Lower lobe of right lung (tissue), 2 donors: ENCODE measurements around the gene ISCU. TPM values are rescaled to one million over a fixed set of nuclear protein-coding genes. Genes with fewer than 3 reads are reported as not detected.

Experiments used
- ATAC-seq, 2 donors: fragments of 200-7000 bp; cut with Tn5 transposase; one replicate each; pipeline ENCODE4 v1.9.1; 2020 to 2022; ENCODE audit warnings: mild to moderate bottlenecking in 2 of 2, moderate library complexity in 2 of 2
- DNase-seq: peaks from one replicate; pipeline ENCODE4 v3.0.0-alpha.2; 2020
- H3K27ac ChIP-seq: fragments of 200-600 bp; one replicate; pipeline ENCODE4 v1.8.0; 2022
- H3K27me3 ChIP-seq: fragments of 200-600 bp; one replicate; pipeline ENCODE4 v1.8.0; 2022; ENCODE audit warnings: low read depth
- H3K36me3 ChIP-seq: fragments of 200-600 bp; one replicate; pipeline ENCODE4 v1.8.0; 2022; ENCODE audit warnings: mild to moderate bottlenecking
- H3K4me1 ChIP-seq: fragments of 200-600 bp; one replicate; pipeline ENCODE4 v1.8.0; 2022
- H3K4me3 ChIP-seq: fragments of 200-600 bp; one replicate; pipeline ENCODE4 v1.8.0; 2022; ENCODE audit warnings: mild to moderate bottlenecking
- H3K9me3 ChIP-seq: fragments of 200-600 bp; one replicate; pipeline ENCODE4 v1.8.0; 2022
- intact Hi-C: fragments of 100-400 bp; cut with DNase I; formaldehyde crosslinking; loops from one replicate; pipeline ENCODE4 v1.11.0; 2022
- total RNA-seq: library from RNA; stranded (reverse); fragmentation: NEBNext Ultra II Directional; extraction: Animal tissue kit (Norgen Biotek cat#: 25700); gene quantifications from one replicate; pipeline ENCODE4 v1.2.1, GENCODE V29; 2021
- TF ChIP-seq, protein P1 (sequence below): fragments of 200-600 bp; IDR thresholded peaks from one replicate; pipeline ENCODE4 v1.8.0; 2022; ENCODE audit warnings: antibody characterized with exemption, mild to moderate bottlenecking
- donor health status: DM: no; HTN: yes; CAD: no; lungs with severe emphysema.

Gene ISCU
- total RNA-seq, 1 donor from 2014 or later = 133 TPM

DNA sequence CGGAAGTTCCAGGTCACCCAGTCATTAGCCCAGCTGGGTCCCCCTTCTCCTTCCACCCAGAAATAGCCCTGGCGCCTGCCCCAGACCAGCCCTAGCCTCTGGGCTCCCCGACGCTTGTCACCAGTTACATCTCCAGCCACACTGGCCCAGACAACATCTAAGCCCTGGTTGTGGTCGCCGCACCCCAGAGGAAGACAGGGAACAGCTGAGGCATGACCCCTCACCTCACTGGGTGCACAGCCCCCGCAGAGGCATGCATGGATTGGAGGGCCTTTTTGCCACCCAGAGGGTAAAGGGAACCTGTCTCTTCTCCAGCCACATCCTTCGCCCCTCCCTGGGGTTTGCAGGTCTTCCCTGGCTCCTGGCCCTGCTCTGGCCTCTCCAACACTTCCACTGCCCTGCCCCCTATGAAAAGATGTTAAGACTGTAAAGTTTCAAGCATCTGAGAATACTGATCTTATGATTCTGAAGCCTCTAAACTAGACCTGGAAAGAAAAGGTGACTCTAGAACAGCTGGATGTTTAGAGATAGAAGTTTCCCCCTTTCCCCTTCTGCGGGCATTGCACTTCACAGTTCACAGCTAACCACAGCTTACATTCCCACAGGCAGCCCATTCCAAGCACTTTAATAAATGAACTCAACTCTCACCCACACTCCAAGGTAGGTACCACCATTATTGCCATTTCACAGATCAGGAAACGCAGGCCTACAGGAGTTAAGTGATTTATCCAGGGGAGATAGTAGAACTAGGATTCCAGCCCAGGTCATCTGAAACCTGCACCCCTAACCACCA, 20.8 kb downstream of the ISCU start:
- H3K36me3 ChIP-seq = no peaks in the 10 kb centered on the region
- TF ChIP-seq, protein P1, sequence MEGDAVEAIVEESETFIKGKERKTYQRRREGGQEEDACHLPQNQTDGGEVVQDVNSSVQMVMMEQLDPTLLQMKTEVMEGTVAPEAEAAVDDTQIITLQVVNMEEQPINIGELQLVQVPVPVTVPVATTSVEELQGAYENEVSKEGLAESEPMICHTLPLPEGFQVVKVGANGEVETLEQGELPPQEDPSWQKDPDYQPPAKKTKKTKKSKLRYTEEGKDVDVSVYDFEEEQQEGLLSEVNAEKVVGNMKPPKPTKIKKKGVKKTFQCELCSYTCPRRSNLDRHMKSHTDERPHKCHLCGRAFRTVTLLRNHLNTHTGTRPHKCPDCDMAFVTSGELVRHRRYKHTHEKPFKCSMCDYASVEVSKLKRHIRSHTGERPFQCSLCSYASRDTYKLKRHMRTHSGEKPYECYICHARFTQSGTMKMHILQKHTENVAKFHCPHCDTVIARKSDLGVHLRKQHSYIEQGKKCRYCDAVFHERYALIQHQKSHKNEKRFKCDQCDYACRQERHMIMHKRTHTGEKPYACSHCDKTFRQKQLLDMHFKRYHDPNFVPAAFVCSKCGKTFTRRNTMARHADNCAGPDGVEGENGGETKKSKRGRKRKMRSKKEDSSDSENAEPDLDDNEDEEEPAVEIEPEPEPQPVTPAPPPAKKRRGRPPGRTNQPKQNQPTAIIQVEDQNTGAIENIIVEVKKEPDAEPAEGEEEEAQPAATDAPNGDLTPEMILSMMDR = no peak
- no peak overlapping the region for H3K27ac ChIP-seq
- DNase-seq (no peak), ATAC-seq (no peak)
- intact Hi-C loops = no loop called here
- no peak overlapping the region for H3K4me3 ChIP-seq
- H3K4me1 ChIP-seq = peaks cover 6% of the 10 kb centered on the region
- no peaks in the 10 kb centered on the region for H3K9me3 ChIP-seq
- H3K27me3 ChIP-seq = no peaks in the 10 kb centered on the region

DNA sequence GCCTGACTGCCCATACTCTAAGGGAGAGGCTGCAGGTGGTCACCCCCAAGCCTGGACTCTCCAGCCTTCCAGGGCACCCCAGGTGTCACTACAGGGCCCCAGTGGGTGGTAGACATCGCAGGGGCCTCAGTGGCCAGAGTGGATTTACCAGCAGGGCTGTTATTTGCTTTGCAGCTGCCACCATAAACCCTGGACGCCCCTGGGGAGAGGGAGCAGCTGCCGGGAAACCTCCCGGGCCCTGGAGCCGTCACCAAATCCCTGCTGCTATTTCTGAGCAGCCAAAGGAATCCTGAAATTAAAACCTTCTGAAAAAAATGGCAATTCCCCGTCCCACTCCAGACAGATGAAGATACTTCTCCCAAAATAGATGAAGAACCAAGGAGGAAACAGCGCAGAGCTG, 21.6 kb downstream of the ISCU start:
- intact Hi-C loops = no loop called here
- Histone ChIP-seq H3K27ac (no peak overlapping the region), H3K27me3 (no peaks in the 10 kb centered on the region)

DNA sequence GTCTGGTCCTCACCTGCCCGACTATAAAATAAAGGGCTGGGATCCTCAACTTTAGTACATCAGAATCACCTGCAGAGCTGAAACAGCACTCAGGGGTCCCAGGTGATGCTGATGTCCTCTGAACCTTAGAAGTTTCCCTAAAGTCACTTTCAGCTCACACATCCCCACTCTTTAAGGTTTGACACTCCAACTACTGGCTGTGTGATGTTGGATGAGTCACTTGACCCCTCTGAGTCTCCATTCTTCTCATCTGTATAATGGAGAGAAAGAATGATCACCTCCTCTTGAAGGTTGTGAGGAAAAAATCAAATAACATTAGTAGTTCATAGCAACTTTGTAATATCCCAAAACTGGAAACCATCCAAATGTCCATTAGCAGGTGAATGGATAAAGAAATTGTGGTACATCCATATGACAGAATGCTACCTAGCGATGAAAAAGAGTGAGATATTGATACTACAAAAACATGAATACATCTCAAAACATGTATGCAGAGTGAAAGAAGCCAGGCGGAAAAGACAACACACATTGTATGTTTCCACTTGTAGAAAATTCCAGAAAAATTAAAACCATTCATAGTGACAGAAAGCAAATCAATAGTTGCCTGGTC, 22.2 kb downstream of the ISCU start:
- intact Hi-C loops = no loop called here
- Histone ChIP-seq H3K27ac (no peak overlapping the region), H3K4me1 (peaks cover 6% of the 10 kb centered on the region), H3K9me3 (no peaks in the 10 kb centered on the region), H3K4me3 (no peak overlapping the region), H3K36me3 (no peaks in the 10 kb centered on the region), H3K27me3 (no peaks in the 10 kb centered on the region)
- no peak for ATAC-seq
- DNase-seq = no peak
- TF ChIP-seq, protein P1 = no peak

More for the DNA sequence above, 21.6 kb downstream of the ISCU start:
- ATAC-seq = peak in 1 of 2 donors; percentile 17
- H3K36me3 ChIP-seq = no peaks in the 10 kb centered on the region
- H3K9me3 ChIP-seq = no peaks in the 10 kb centered on the region
- TF ChIP-seq, protein P1 = no peak
- peaks cover 6% of the 10 kb centered on the region for H3K4me1 ChIP-seq
- no peak overlapping the region for H3K4me3 ChIP-seq
- DNase-seq = no peak

DNA sequence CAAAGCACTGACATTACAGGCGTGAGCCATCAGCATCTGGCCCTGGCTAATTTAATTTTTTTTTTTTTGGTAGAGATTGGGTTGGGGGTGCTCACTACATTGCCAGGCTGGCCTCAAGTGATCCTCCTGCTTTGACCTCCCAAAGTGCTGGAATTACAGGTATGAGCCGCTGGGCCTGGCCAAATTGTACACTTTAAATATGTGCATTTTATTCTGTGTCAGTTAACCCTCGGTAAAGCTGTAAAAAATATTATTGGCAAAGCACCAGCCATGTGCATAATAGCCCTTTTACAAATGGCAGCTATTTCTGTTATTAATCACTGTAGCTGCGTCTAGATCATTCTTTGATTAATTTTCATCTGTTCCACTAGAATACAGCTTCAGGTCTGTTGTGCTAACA, 23.5 kb downstream of the ISCU start:
- Histone ChIP-seq H3K36me3 (no peaks in the 10 kb centered on the region), H3K27me3 (no peaks in the 10 kb centered on the region), H3K4me1 (peaks cover 4% of the 10 kb centered on the region), H3K9me3 (no peaks in the 10 kb centered on the region), H3K4me3 (no peak overlapping the region), H3K27ac (no peak overlapping the region)
- intact Hi-C loops = no loop called here
- DNase-seq (no peak), ATAC-seq (no peak)
- TF ChIP-seq, protein P1 = no peak

DNA sequence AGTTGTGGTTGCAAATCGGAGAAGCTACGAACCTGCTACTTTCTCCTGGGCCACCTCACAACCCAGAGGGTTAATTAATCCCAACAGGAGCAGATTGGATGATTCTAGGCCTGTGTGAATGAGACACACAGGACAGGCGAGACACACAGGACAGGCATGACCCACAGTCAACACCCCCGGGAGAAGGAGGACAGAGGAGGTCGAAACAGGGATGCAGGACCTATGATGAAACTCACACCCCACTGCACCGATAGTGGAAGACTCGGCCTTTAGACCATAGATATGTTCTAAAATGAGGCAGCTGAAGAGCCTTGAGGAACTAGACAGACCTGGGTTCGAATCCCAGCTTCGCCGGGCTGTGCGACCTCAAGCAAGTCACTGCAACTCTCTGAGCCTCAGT, 23.9 kb downstream of the ISCU start:
- intact Hi-C loops = no loop called here
- TF ChIP-seq, protein P1 = no peak
- no peaks in the 10 kb centered on the region for H3K4me1 ChIP-seq
- H3K9me3 ChIP-seq = no peaks in the 10 kb centered on the region
- ATAC-seq = no peak
- H3K4me3 ChIP-seq = no peak overlapping the region
- no peaks in the 10 kb centered on the region for H3K36me3 ChIP-seq
- no peaks in the 10 kb centered on the region for H3K27me3 ChIP-seq
- H3K27ac ChIP-seq = no peak overlapping the region
- DNase-seq = no peak
